NT2/D1 (cell line): ENCODE data around the gene RYR2.
A peak's percentile ranks its signal among the peaks of the same experiment; 100 is the strongest.

Source experiments
- DNase-seq: peaks from one replicate; pipeline ENCODE4 v3.0.0-alpha.2; 2011; ENCODE audit warnings: low read depth, low spot score
- H3K27me3 ChIP-seq: 2 replicates; pipeline ENCODE4 v1.6.0; 2011; ENCODE audit warnings: mild to moderate bottlenecking; ENCODE audit not compliant: insufficient read length, insufficient read depth
- H3K36me3 ChIP-seq: 2 replicates; pipeline ENCODE4 v1.6.1; 2011; ENCODE audit warnings: mild to moderate bottlenecking, low read length, mixed read lengths; ENCODE audit not compliant: insufficient read depth, insufficient read length
- H3K4me1 ChIP-seq: 2 replicates; pipeline ENCODE4 v1.5.1; 2011; ENCODE audit not compliant: insufficient read depth, insufficient read length
- H3K4me3 ChIP-seq: 2 replicates; pipeline ENCODE4 v1.5.1; 2011; ENCODE audit warnings: low read depth; ENCODE audit not compliant: insufficient read length
- H3K9ac ChIP-seq: 2 replicates; pipeline ENCODE4 v1.6.0; 2011; ENCODE audit warnings: low read depth; ENCODE audit not compliant: insufficient read length
- H3K9me3 ChIP-seq: 2 replicates; pipeline ENCODE4 v1.5.1; 2011; ENCODE audit warnings: mild to moderate bottlenecking, low read length; ENCODE audit not compliant: insufficient read depth
- SUZ12 ChIP-seq: IDR thresholded peaks from 2 replicates; pipeline ENCODE4 v1.6.1; 2011; ENCODE audit not compliant: insufficient read length, insufficient read depth; ENCODE audit errors: extremely low read depth
- YY1 ChIP-seq: IDR thresholded peaks from 2 replicates; pipeline ENCODE4 v1.6.1; 2011; ENCODE audit not compliant: insufficient read length, insufficient read depth
- ZNF274 ChIP-seq: IDR thresholded peaks from 2 replicates; pipeline ENCODE4 v1.6.1; 2011; ENCODE audit warnings: mild to moderate bottlenecking, low read depth, low read length

The RYR2 gene

DNA sequence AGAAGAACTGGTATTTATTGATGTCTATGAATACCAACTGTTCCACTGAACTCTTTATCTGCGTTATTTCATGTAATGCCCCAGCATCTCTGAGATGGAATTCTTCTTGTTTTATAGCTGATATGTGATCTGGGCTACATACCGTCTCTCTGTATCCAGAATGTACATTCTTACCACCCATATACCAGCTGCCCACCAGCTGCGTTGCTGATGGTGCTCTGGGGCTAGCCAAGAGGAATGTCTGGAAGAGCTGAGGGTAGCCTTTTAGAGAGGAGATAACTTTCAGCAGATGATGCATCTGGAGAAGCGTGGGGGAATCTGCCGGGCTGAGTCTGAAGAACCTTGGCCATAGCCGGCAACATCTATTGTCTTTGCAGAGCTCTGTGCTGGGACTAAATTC, 137.5 kb downstream of the RYR2 start:
- Histone ChIP-seq H3K9ac (no peak overlapping the region), H3K4me1 (peaks cover 2% of the 10 kb centered on the region)

DNA sequence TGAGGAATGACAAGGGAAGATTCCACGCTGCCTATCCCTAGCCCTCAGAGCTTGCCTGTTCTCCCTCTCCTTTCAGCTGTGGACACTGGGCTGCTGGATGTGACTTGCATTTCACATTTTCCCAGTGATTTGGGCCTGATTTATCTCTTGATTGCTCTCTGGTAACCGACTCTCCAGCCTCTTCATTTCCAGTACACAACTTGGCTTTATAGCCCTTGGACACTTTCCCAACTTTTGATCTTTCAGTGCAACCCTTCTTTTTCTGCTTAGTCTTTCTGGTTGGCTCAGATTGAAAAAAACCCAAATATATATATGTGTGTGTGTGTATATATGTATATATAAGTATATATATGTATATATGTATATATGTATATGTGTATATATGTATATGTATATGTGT, 138.3 kb downstream of the RYR2 start:
- TF ChIP-seq ZNF274 (no peak), SUZ12 (no peak), YY1 (no peak)
- Histone ChIP-seq H3K4me3 (no peak overlapping the region), H3K9ac (no peak overlapping the region), H3K27me3 (no peaks in the 10 kb centered on the region), H3K9me3 (no peaks in the 10 kb centered on the region), H3K36me3 (no peaks in the 10 kb centered on the region), H3K4me1 (peaks cover 2% of the 10 kb centered on the region)
- DNase-seq = no peak

More for the DNA sequence above, 137.5 kb downstream of the RYR2 start:
- DNase-seq = no peak
- no peaks in the 10 kb centered on the region for H3K36me3 ChIP-seq
- no peaks in the 10 kb centered on the region for H3K27me3 ChIP-seq
- no peak overlapping the region for H3K4me3 ChIP-seq
- TF ChIP-seq YY1 (no peak), SUZ12 (no peak), ZNF274 (no peak)
- no peaks in the 10 kb centered on the region for H3K9me3 ChIP-seq

DNA sequence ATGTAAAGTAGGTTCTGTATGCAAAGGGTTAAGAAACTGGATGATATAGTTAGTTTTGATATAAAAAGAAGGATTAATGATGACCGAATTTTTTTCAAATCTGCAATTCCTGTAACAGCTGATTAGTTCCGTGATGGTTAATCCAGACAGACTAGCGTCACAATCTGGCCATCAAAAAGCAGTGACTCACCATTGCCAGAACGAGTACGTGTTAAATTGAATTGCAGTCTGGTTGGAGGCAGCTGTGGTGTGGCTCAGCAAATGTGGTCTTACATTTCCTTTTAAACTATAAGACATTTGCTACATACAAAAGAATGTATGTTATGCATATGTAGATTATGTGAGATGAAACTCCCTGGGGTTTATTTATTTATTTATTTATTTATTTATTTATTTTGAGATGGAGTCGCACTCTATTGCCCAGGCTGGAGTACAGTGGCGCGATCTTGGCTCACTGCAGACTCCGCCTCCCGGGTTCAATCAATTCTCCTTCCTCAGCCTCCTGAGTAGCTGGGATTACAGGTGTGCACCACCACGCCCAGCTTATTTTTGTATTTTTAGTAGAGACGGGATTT, 139.8 kb downstream of the RYR2 start:
- no peaks in the 10 kb centered on the region for H3K36me3 ChIP-seq
- H3K4me1 ChIP-seq = peaks cover 2% of the 10 kb centered on the region

GRCh38 chr1:237183963-237184540, 142.1 kb downstream of the RYR2 start:
- H3K27me3 ChIP-seq = no peaks in the 10 kb centered on the region
- TF ChIP-seq YY1 (no peak), ZNF274 (no peak), SUZ12 (no peak)
- H3K9ac ChIP-seq = no peak overlapping the region
- H3K4me3 ChIP-seq = no peak overlapping the region
- peaks cover 2% of the 10 kb centered on the region for H3K4me1 ChIP-seq
- no peaks in the 10 kb centered on the region for H3K9me3 ChIP-seq
- peak; percentile 15 for DNase-seq
- no peaks in the 10 kb centered on the region for H3K36me3 ChIP-seq

More for the DNA sequence above, 139.8 kb downstream of the RYR2 start:
- DNase-seq = no peak
- Histone ChIP-seq H3K9me3 (no peaks in the 10 kb centered on the region), H3K4me3 (no peak overlapping the region), H3K27me3 (no peaks in the 10 kb centered on the region), H3K9ac (no peak overlapping the region)
- no peak for TF ChIP-seq SUZ12
- TF ChIP-seq YY1 = no peak
- no peak for TF ChIP-seq ZNF274

DNA sequence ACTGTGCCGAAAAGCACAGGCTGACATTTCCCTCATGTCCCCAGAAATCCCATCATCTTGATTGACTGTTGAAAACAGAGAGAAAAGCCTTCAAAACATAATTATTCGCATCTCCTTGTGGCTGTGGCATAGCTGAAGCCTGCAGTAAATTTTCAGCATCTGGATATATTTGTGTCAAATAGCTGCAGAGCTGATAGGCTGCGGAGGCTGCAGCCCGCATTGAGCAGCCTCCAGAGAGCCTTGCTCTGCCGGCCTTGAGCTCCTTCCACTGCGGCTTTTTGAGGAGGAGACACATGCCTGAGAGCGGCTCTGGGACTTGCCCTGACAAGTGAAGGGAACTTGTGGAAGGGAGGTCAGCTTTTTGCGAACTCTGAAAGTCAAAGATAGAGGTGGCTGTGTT, 144.7 kb downstream of the RYR2 start:
- no peak for TF ChIP-seq SUZ12
- no peak for TF ChIP-seq ZNF274
- no peak for TF ChIP-seq YY1

GRCh38 chr1:237187842-237188241, 145.9 kb downstream of the RYR2 start:
- no peak overlapping the region for H3K9ac ChIP-seq
- H3K27me3 ChIP-seq = no peaks in the 10 kb centered on the region
- H3K4me3 ChIP-seq = no peak overlapping the region
- peaks cover 2% of the 10 kb centered on the region for H3K4me1 ChIP-seq
- DNase-seq = no peak
- no peaks in the 10 kb centered on the region for H3K36me3 ChIP-seq
- no peaks in the 10 kb centered on the region for H3K9me3 ChIP-seq
- no peak for TF ChIP-seq ZNF274
- no peak for TF ChIP-seq SUZ12
- no peak for TF ChIP-seq YY1

More for the DNA sequence above, 144.7 kb downstream of the RYR2 start:
- no peaks in the 10 kb centered on the region for H3K36me3 ChIP-seq
- no peak overlapping the region for H3K9ac ChIP-seq
- H3K27me3 ChIP-seq = no peaks in the 10 kb centered on the region
- peaks cover 2% of the 10 kb centered on the region for H3K4me1 ChIP-seq
- no peak for DNase-seq
- H3K4me3 ChIP-seq = no peak overlapping the region
- H3K9me3 ChIP-seq = no peaks in the 10 kb centered on the region

DNA sequence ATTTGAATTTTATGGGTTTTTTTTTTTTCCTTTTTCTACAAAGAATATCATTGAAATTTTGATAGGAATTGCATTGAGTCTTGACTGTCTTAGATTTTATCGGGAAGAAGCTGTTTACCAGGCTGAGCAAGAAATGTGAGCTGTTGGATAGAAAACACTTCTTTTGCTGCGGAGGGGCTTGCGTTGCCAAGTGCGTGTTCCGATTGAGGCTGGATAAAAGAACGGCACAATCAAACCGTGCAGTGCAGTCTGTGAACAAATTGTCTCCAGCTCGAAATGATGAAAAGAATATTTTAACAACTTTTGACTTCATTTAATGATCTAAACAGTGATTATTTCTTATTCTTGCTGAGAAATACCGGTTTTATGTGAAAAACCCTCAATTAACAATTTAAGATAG, 149.4 kb downstream of the RYR2 start:
- H3K9me3 ChIP-seq = no peaks in the 10 kb centered on the region
- H3K4me1 ChIP-seq = no peaks in the 10 kb centered on the region
- H3K36me3 ChIP-seq = no peaks in the 10 kb centered on the region
- H3K27me3 ChIP-seq = no peaks in the 10 kb centered on the region
- no peak for DNase-seq
- no peak for TF ChIP-seq ZNF274
- TF ChIP-seq SUZ12 = no peak
- TF ChIP-seq YY1 = no peak
- H3K9ac ChIP-seq = no peak overlapping the region
- no peak overlapping the region for H3K4me3 ChIP-seq
